ENCODE results near the gene CNPY4. TPM values are rescaled to one million over a fixed set of nuclear protein-coding genes. Genes with fewer than 3 reads are reported as not detected.

The CNPY4 gene
- total and polyA plus RNA-seq, 2 donors (not counting 1 experiment from before 2014, with no cell fraction given) = 8.0 to 13.9 TPM

- CTCF ChIA-PET = interaction anchor here (3.2 to 5.3 kb wide), 2 partner anchors 16 to 32 kb away, joined by 19 to 43 read pairs; no protein-coding TSS in a partner anchor
- Mint-ChIP-seq H3K9me3 (ENCODE audit: insufficient read depth) (no peaks in the 10 kb centered on the region), H3K27me3 (no peaks in the 10 kb centered on the region), H3K27ac (peak overlapping the region; percentile 57), H3K4me1 (peaks cover 40% of the 10 kb centered on the region), H3K4me3 (peak overlapping the region; percentile 96)
- DNase-seq = no peak
- H3K79me2 ChIP-seq (ENCODE audit: control insufficient read depth, insufficient read depth, low read length) = peaks cover 40% of the 10 kb centered on the region
- H4K20me1 ChIP-seq (ENCODE audit: control insufficient read depth, insufficient read depth, low read length, poor library complexity, severe bottlenecking) = peaks cover 36% of the 10 kb centered on the region
- peak overlapping the region; percentile 98 for H3K4me2 ChIP-seq (replicated peaks; ENCODE audit: low read depth, low read length, poor library complexity, severe bottlenecking)
- peaks cover 2 to 54% of the 10 kb centered on the region in 2 experiments for H3K36me3 ChIP-seq (replicated peaks in 1 of 2; ENCODE audit: control extremely low read depth in 1 of 2, control insufficient read depth in 1 of 2, extremely low read depth in 1 of 2, insufficient read depth in 2 of 2, low read length in 1 of 2)
- H3K4me3 ChIP-seq (ENCODE audit: control extremely low read depth in 1 of 5, extremely low read depth in 1 of 5, insufficient read depth in 1 of 5, low read depth in 2 of 5, low read length in 4 of 5) = no peak overlapping the region
- no peak for TF ChIP-seq EZH2 (IDR thresholded peaks at IDR 0.05; ENCODE audit: borderline replicate concordance, insufficient read depth, low read depth, low read length, poor library complexity, severe bottlenecking)
- no peak for TF ChIP-seq CTCF (IDR thresholded peaks at IDR 0.05)
- H3K27ac ChIP-seq (ENCODE audit: low read length in 2 of 2) = peak overlapping the region; percentile 3 to 24
- WGBS (ENCODE audit: insufficient coverage) = 95% methylated on average over 9 of the region's 10 CpGs
- H3K9ac ChIP-seq (ENCODE audit: low read length) = no peak overlapping the region
- POLR2A ChIA-PET = no interaction called here
- H3K27me3 ChIP-seq (replicated peaks in 1 of 4; ENCODE audit: control extremely low read depth in 1 of 4, control insufficient read depth in 3 of 4, insufficient read depth in 4 of 4, low read length in 3 of 4) = no peaks in the 10 kb centered on the region
- intact Hi-C loops (cut with micrococcal nuclease) = no loop called here
- H3K4me1 ChIP-seq (ENCODE audit: control insufficient read depth in 2 of 2, insufficient read depth in 2 of 2, low read length in 2 of 2) = peaks cover 13 to 24% of the 10 kb centered on the region in 2 donors
- no peak for ATAC-seq (ENCODE audit: low read depth)
- H2AFZ ChIP-seq (ENCODE audit: insufficient read depth, low read depth, low read length, poor library complexity, severe bottlenecking) = no peak overlapping the region
- H3K9me3 ChIP-seq (ENCODE audit: control extremely low read depth in 1 of 3, control insufficient read depth in 2 of 3, insufficient read depth in 1 of 3, low read length in 2 of 3) = no peaks in the 10 kb centered on the region
These were observed 20.5 kb upstream of the CNPY4 start for GRCh38 chr7:100098913-100099312.

GRCh38 chr7:100099452-100099851 lies 20.0 kb upstream of the CNPY4 start:
- Histone ChIP-seq H3K36me3 (replicated peaks in 1 of 2; ENCODE audit: control extremely low read depth in 1 of 2, control insufficient read depth in 1 of 2, extremely low read depth in 1 of 2, insufficient read depth in 2 of 2, low read length in 1 of 2) (peaks cover 2 to 49% of the 10 kb centered on the region in 2 experiments), H3K9me3 (ENCODE audit: control extremely low read depth in 1 of 3, control insufficient read depth in 2 of 3, insufficient read depth in 1 of 3, low read length in 2 of 3) (no peaks in the 10 kb centered on the region), H3K4me1 (ENCODE audit: control insufficient read depth in 2 of 2, insufficient read depth in 2 of 2, low read length in 2 of 2) (peaks cover 13 to 24% of the 10 kb centered on the region in 2 donors), H2AFZ (ENCODE audit: insufficient read depth, low read depth, low read length, poor library complexity, severe bottlenecking) (no peak overlapping the region), H3K27me3 (replicated peaks in 1 of 4; ENCODE audit: control extremely low read depth in 1 of 4, control insufficient read depth in 3 of 4, insufficient read depth in 4 of 4, low read length in 3 of 4) (no peaks in the 10 kb centered on the region), H3K9ac (ENCODE audit: low read length) (peak overlapping the region; percentile 93), H3K79me2 (ENCODE audit: control insufficient read depth, insufficient read depth, low read length) (peaks cover 40% of the 10 kb centered on the region), H4K20me1 (ENCODE audit: control insufficient read depth, insufficient read depth, low read length, poor library complexity, severe bottlenecking) (peaks cover 31% of the 10 kb centered on the region), H3K4me3 (ENCODE audit: control extremely low read depth in 1 of 5, extremely low read depth in 1 of 5, insufficient read depth in 1 of 5, low read depth in 2 of 5, low read length in 4 of 5) (peak overlapping the region in 4 of 5 experiments; percentile 85 to 92 (median 89)), H3K4me2 (replicated peaks; ENCODE audit: low read depth, low read length, poor library complexity, severe bottlenecking) (peak overlapping the region; percentile 98), H3K27ac (ENCODE audit: low read length in 2 of 2) (peak overlapping the region; percentile 24 to 94)
- TF ChIP-seq CTCF (IDR thresholded peaks at IDR 0.05) (no peak), EZH2 (IDR thresholded peaks at IDR 0.05; ENCODE audit: borderline replicate concordance, insufficient read depth, low read depth, low read length, poor library complexity, severe bottlenecking) (no peak)
- peaks cover 40% of the 10 kb centered on the region for H3K4me1 Mint-ChIP-seq
- 94% methylated on average over 12 of the region's 12 CpGs for WGBS (ENCODE audit: insufficient coverage)
- POLR2A ChIA-PET = interaction anchor here (2.4 kb wide), 1 partner anchor 180 kb away, joined by 8 read pairs; the partner anchor contains the start of gene TRIM4
- ATAC-seq (ENCODE audit: low read depth) = no peak
- H3K27ac Mint-ChIP-seq = peak overlapping the region; percentile 98
- H3K27me3 Mint-ChIP-seq = no peaks in the 10 kb centered on the region
- DNase-seq = peak; percentile 23
- peak overlapping the region; percentile 96 for H3K4me3 Mint-ChIP-seq
- CTCF ChIA-PET = interaction anchor here (0.7 to 5.3 kb wide), 3 partner anchors 17 to 36 kb away, joined by 3 to 43 read pairs (median 19); no protein-coding TSS in a partner anchor
- H3K9me3 Mint-ChIP-seq (ENCODE audit: insufficient read depth) = no peaks in the 10 kb centered on the region
- intact Hi-C loops (cut with micrococcal nuclease) = no loop called here

Measured in B cell (primary cell).